Cardiac ventricle fibroblast (primary cell): ENCODE results near the gene SELENOP. TPM values are rescaled to one million over a fixed set of nuclear protein-coding genes. Genes with fewer than 3 reads are reported as not detected.

Experiments
- total RNA-seq: library from RNA; depleted of rRNA; stranded (reverse); fragments of >200 nt; gene quantifications from 2 replicates; pipeline ENCODE4 v1.2.3, GENCODE V29; 2015

Gene SELENOP, protein sequence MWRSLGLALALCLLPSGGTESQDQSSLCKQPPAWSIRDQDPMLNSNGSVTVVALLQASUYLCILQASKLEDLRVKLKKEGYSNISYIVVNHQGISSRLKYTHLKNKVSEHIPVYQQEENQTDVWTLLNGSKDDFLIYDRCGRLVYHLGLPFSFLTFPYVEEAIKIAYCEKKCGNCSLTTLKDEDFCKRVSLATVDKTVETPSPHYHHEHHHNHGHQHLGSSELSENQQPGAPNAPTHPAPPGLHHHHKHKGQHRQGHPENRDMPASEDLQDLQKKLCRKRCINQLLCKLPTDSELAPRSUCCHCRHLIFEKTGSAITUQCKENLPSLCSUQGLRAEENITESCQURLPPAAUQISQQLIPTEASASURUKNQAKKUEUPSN
- total RNA-seq: 324 and 373 TPM in 2 replicates

GRCh38 chr5:42811591-42812446 is at the start of gene SELENOP:
Gene SELENOP, minus strand, starts transcription at chr5:42811892. Its CDS starts 3,539 bp downstream, at chr5:42808353.

DNA sequence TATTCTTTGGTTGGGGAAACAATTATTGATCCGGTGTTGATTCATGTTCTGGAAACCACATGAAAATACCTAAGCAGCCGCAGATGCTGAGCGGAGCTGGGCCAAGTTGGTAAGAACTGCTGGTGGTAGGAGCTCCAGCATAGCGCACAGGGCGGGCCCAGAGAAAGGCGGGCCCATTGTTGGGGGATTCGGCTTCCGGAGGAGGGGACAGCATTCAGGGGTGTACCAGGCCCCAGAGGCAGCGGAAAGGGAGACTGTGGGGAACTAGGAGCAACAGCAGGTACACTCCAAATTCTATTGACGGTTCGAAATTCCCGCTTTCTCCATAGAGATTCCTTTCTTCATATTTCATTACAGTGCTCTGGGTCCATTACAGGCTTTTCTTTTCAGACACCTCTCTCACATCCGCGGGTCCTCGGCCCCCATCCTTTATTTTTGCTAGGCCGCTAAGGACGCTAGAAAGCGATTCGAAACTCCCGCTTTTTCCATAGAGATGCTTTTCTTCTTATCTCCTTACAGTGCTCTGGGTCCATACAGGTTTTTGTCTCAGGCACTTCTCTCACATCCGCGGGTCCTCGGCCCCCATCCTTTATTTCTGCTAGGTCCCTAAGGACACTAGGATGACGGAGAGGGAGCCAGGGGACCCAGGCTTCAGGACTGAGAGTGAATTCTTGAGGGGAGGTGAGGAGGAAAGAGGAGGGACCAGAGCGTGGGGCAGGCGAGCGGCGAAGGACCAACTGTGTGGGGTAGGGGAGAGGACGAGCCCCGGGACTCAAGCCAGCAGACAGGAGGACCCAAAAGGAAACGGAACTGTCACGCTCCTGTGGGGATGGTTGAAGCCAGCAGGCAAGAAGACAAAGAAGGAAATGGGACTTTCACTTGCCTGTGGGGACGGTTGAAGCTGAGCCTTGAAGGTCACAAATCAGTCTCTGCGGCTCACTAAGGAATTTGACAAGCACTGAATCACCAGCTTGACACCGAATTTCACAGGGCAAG is 54.8 kb downstream of the SELENOP start, which contains the start of gene CCDC152:
TSS of gene CCDC152 (plus strand) at position 213 of the 996 bp plus-strand sequence. CDS start 2,304 bp downstream, outside the sequence.

Other genes starting within 250 kb of the SELENOP start
- gene CCDC152, start 55.1 kb downstream of the SELENOP start, total RNA-seq: 1.0 and 1.2 TPM in 2 replicates
- 2.5 and 3.6 TPM in 2 replicates for gene ANXA2R, start 228.4 kb upstream of the SELENOP start, total RNA-seq